Measurements from ENCODE around the gene CNNM1. TPM values are rescaled to one million over a fixed set of nuclear protein-coding genes. Genes with fewer than 3 reads are reported as not detected.

CNNM1 gene
- total and polyA plus RNA-seq, 8 donors, result under 0.01 to 0.87 (median 0.31) TPM; not detected in 1

- no peaks in the 10 kb centered on the region for H3K9me3 ChIP-seq
- no peak for DNase-seq
- WGBS, 5 donors, result 46 to 62% (median 59%) methylated on average over 1 of the region's 1 CpG
- H3K4me1 ChIP-seq, result no peaks in the 10 kb centered on the region
- H3K27ac ChIP-seq, result no peak overlapping the region
- intact Hi-C loops (cut with DNase I; ENCODE audit: low total_unique reads), result no loop called here
- TF ChIP-seq EP300 (IDR thresholded peaks at IDR 0.05), result no peak
- TF ChIP-seq POLR2A (IDR thresholded peaks at IDR 0.05), result no peak
- TF ChIP-seq POLR2AphosphoS5 (IDR thresholded peaks at IDR 0.05), result no peak
- no peak for TF ChIP-seq CTCF (IDR thresholded peaks at IDR 0.05)
- H3K4me3 ChIP-seq, result no peak overlapping the region
- peaks cover 11 to 55% (median 35%) of the 10 kb centered on the region in 4 donors for H3K36me3 ChIP-seq
- H3K27me3 ChIP-seq, result no peaks in the 10 kb centered on the region
Observed at GRCh38 chr10:99410146-99410545, 81.0 kb downstream of the CNNM1 start.

GRCh38 chr10:99410876-99411275 is 81.7 kb downstream of the CNNM1 start:
- TF ChIP-seq POLR2AphosphoS5 (IDR thresholded peaks at IDR 0.05), result no peak
- TF ChIP-seq POLR2A (IDR thresholded peaks at IDR 0.05), result no peak
- no peak for TF ChIP-seq EP300 (IDR thresholded peaks at IDR 0.05)
- no peak for TF ChIP-seq CTCF (IDR thresholded peaks at IDR 0.05)
- Histone ChIP-seq H3K9me3 (no peaks in the 10 kb centered on the region), H3K27me3 (no peaks in the 10 kb centered on the region), H3K36me3 (peaks cover 6 to 47% (median 28%) of the 10 kb centered on the region in 4 donors), H3K27ac (no peak overlapping the region), H3K4me1 (no peaks in the 10 kb centered on the region), H3K4me3 (no peak overlapping the region)
- intact Hi-C loops (cut with DNase I; ENCODE audit: low total_unique reads), result no loop called here
- WGBS, 5 donors, result 90 to 96% (median 93%) methylated on average over 4 of the region's 4 CpGs
- DNase-seq, result no peak

GRCh38 chr10:99411546-99411945 is 82.4 kb downstream of the CNNM1 start:
- Histone ChIP-seq H3K4me1 (no peaks in the 10 kb centered on the region), H3K36me3 (peaks cover 0 to 41% (median 24%) of the 10 kb centered on the region in 4 donors), H3K27me3 (no peaks in the 10 kb centered on the region), H3K4me3 (no peak overlapping the region), H3K27ac (no peak overlapping the region), H3K9me3 (no peaks in the 10 kb centered on the region)
- intact Hi-C loops (cut with DNase I; ENCODE audit: low total_unique reads), result no loop called here
- WGBS, 5 donors, result 82 to 97% (median 95%) methylated on average over 2 of the region's 2 CpGs
- DNase-seq, result no peak
- TF ChIP-seq POLR2A (IDR thresholded peaks at IDR 0.05) (no peak), EP300 (IDR thresholded peaks at IDR 0.05) (no peak)

- Histone ChIP-seq H3K27me3 (no peaks in the 10 kb centered on the region), H3K4me3 (no peak overlapping the region), H3K9me3 (no peaks in the 10 kb centered on the region), H3K27ac (no peak overlapping the region), H3K4me1 (no peaks in the 10 kb centered on the region), H3K36me3 (peaks cover 0 to 35% (median 18%) of the 10 kb centered on the region in 4 donors)
- intact Hi-C loops (cut with DNase I; ENCODE audit: low total_unique reads), result no loop called here
- WGBS, 5 donors, result 56 to 86% (median 77%) methylated on average over 1 of the region's 1 CpG
- no peak for TF ChIP-seq EP300 (IDR thresholded peaks at IDR 0.05)
- no peak for TF ChIP-seq CTCF (IDR thresholded peaks at IDR 0.05)
- no peak for TF ChIP-seq POLR2AphosphoS5 (IDR thresholded peaks at IDR 0.05)
- no peak for TF ChIP-seq POLR2A (IDR thresholded peaks at IDR 0.05)
- peak in 1 of 2 donors; percentile 55 for DNase-seq
Observed at GRCh38 chr10:99412099-99412498, 82.9 kb downstream of the CNNM1 start.

GRCh38 chr10:99418910-99419624 is 89.9 kb downstream of the CNNM1 start:
- Histone ChIP-seq H3K4me1 (no peaks in the 10 kb centered on the region), H3K27ac (peak overlapping the region in 1 of 5 donors; percentile 65), H3K36me3 (peaks cover 12 to 47% (median 40%) of the 10 kb centered on the region in 4 donors), H3K27me3 (no peaks in the 10 kb centered on the region), H3K9me3 (no peaks in the 10 kb centered on the region), H3K4me3 (no peak overlapping the region)
- intact Hi-C loops (cut with DNase I; ENCODE audit: low total_unique reads), result no loop called here
- TF ChIP-seq POLR2AphosphoS5 (IDR thresholded peaks at IDR 0.05) (no peak), POLR2A (IDR thresholded peaks at IDR 0.05) (no peak), CTCF (IDR thresholded peaks at IDR 0.05) (no peak), EP300 (IDR thresholded peaks at IDR 0.05) (no peak)
- DNase-seq, result no peak
